Lower lobe of right lung (tissue), 2 donors: Measurements from ENCODE around the gene PTPRCAP. TPM values are rescaled to one million over a fixed set of nuclear protein-coding genes. Genes with fewer than 3 reads are reported as not detected.

Experiments
- ATAC-seq, 2 donors: fragments of 200-7000 bp; cut with Tn5 transposase; one replicate each; pipeline ENCODE4 v1.9.1; 2020 to 2022; ENCODE audit warnings: mild to moderate bottlenecking in 2 of 2, moderate library complexity in 2 of 2
- DNase-seq: peaks from one replicate; pipeline ENCODE4 v3.0.0-alpha.2; 2020
- H3K27ac ChIP-seq: fragments of 200-600 bp; one replicate; pipeline ENCODE4 v1.8.0; 2022
- H3K27me3 ChIP-seq: fragments of 200-600 bp; one replicate; pipeline ENCODE4 v1.8.0; 2022; ENCODE audit warnings: low read depth
- H3K36me3 ChIP-seq: fragments of 200-600 bp; one replicate; pipeline ENCODE4 v1.8.0; 2022; ENCODE audit warnings: mild to moderate bottlenecking
- H3K4me1 ChIP-seq: fragments of 200-600 bp; one replicate; pipeline ENCODE4 v1.8.0; 2022
- H3K4me3 ChIP-seq: fragments of 200-600 bp; one replicate; pipeline ENCODE4 v1.8.0; 2022; ENCODE audit warnings: mild to moderate bottlenecking
- H3K9me3 ChIP-seq: fragments of 200-600 bp; one replicate; pipeline ENCODE4 v1.8.0; 2022
- CTCF ChIP-seq: fragments of 200-600 bp; IDR thresholded peaks from one replicate; pipeline ENCODE4 v1.8.0; 2022; ENCODE audit warnings: antibody characterized with exemption, mild to moderate bottlenecking
- intact Hi-C: fragments of 100-400 bp; cut with DNase I; formaldehyde crosslinking; loops from one replicate; pipeline ENCODE4 v1.11.0; 2022
- total RNA-seq: library from RNA; stranded (reverse); fragmentation: NEBNext Ultra II Directional; extraction: Animal tissue kit (Norgen Biotek cat#: 25700); gene quantifications from one replicate; pipeline ENCODE4 v1.2.1, GENCODE V29; 2021
- donor health status: DM: no; HTN: yes; CAD: no; lungs with severe emphysema.

The PTPRCAP gene
- total RNA-seq, 1 donor from 2014 or later: 15.7 TPM

GRCh38 chr11:67452141-67452952 is 14.9 kb upstream of the PTPRCAP start, which contains the start of gene GPR152:
GPR152 (minus strand) TSS chr11:67452729; CDS start chr11:67452724, 5 bp downstream.
- intact Hi-C loops: no loop called here
- peak within 1 kb of the TSS; percentile 67 for H3K27ac ChIP-seq

GRCh38 chr11:67451658-67451976 is 14.1 kb upstream of the PTPRCAP start:
- TF ChIP-seq CTCF: no peak
- H3K27ac ChIP-seq: peak overlapping the region; percentile 67
- DNase-seq: no peak

More at GRCh38 chr11:67452141-67452952, 14.9 kb upstream of the PTPRCAP start, which contains the start of gene GPR152:
- TF ChIP-seq CTCF: peak; percentile 24
- Histone ChIP-seq H3K4me3 (peak within 1 kb of the TSS; percentile 44), H3K9me3 (no peaks in the 10 kb centered on the region), H3K36me3 (no peaks in the 10 kb centered on the region), H3K27me3 (no peaks in the 10 kb centered on the region), H3K4me1 (peaks cover 12% of the 10 kb centered on the region)
- peak; percentile 55 to 65 for ATAC-seq
- no peak for DNase-seq

GRCh38 chr11:67450796-67451657 is 13.5 kb upstream of the PTPRCAP start:
- Histone ChIP-seq H3K4me1 (peaks cover 12% of the 10 kb centered on the region), H3K27ac (no peak overlapping the region), H3K36me3 (no peaks in the 10 kb centered on the region), H3K27me3 (no peaks in the 10 kb centered on the region), H3K9me3 (no peaks in the 10 kb centered on the region), H3K4me3 (no peak overlapping the region)
- ATAC-seq (no peak), DNase-seq (no peak)
- TF ChIP-seq CTCF: no peak
- intact Hi-C loops: no loop called here

More at GRCh38 chr11:67451658-67451976, 14.1 kb upstream of the PTPRCAP start:
- ATAC-seq: no peak
- Histone ChIP-seq H3K36me3 (no peaks in the 10 kb centered on the region), H3K27me3 (no peaks in the 10 kb centered on the region), H3K4me1 (peaks cover 12% of the 10 kb centered on the region), H3K4me3 (no peak overlapping the region), H3K9me3 (no peaks in the 10 kb centered on the region)
- intact Hi-C loops: no loop called here

GRCh38 chr11:67449116-67449844 is 11.8 kb upstream of the PTPRCAP start:
- ATAC-seq (peak; percentile 14 to 15), DNase-seq (no peak)
- intact Hi-C loops: no loop called here
- Histone ChIP-seq H3K27me3 (no peaks in the 10 kb centered on the region), H3K4me1 (peaks cover 21% of the 10 kb centered on the region), H3K9me3 (no peaks in the 10 kb centered on the region), H3K27ac (no peak overlapping the region), H3K4me3 (no peak overlapping the region), H3K36me3 (no peaks in the 10 kb centered on the region)
- TF ChIP-seq CTCF: no peak

DNA sequence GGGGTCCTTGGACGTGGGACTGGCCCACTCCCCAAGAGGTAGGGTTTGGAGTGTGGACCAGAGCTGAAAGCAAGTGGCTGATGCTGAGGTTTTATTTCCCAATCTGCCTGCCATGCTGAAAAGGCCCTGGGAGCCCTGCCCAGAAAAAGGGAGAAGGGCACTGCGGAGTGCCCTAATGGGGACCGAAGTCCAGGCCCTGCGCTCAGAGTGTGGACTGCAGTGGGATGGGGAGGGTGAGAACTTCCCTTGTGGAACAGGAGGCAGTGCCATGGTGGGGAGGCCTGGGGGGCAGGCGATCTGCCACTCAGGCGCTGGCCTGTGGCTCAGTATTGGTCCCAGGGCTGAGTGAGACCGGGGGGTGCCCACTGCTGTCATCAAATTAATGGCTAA is 10.7 kb upstream of the PTPRCAP start:
- H3K9me3 ChIP-seq: no peaks in the 10 kb centered on the region
- H3K27ac ChIP-seq: no peak overlapping the region
- peaks cover 23% of the 10 kb centered on the region for H3K4me1 ChIP-seq
- no peaks in the 10 kb centered on the region for H3K36me3 ChIP-seq
- intact Hi-C loops: no loop called here
- DNase-seq (no peak), ATAC-seq (no peak)
- no peak overlapping the region for H3K4me3 ChIP-seq
- no peaks in the 10 kb centered on the region for H3K27me3 ChIP-seq
- TF ChIP-seq CTCF: no peak
